Naive thymus-derived CD8-positive, alpha-beta T cell (primary cell): Measurements from ENCODE around the gene ST6GALNAC4. TPM values are rescaled to one million over a fixed set of nuclear protein-coding genes. Genes with fewer than 3 reads are reported as not detected.
A peak's percentile ranks its signal among the peaks of the same experiment; 100 is the strongest.

Experiments used
- ATAC-seq, 2 donors: fragments of 150-1000 bp; cut with Tn5 transposase in 1 of 2; sonication (Bioruptor Pico), chemical (Tn5 transposase) in 1 of 2; 1 replicate in 1 of 2; 2 replicates in 1 of 2; pipeline ENCODE4 v1.10.0; 2021; ENCODE audit warnings: mild to moderate bottlenecking in 2 of 2, moderate library complexity in 2 of 2
- POLR2A ChIA-PET: fragments of 350-600 bp; sonication (Branson Sonifier 250); formaldehyde crosslinking; loops from one replicate; lab custom pipeline; 2021; ENCODE audit warnings: antibody characterized with exemption; lab: Charles Lee
- DNase-seq, 10 donors: peaks; one replicate each; pipeline versions ENCODE4 v3.0.0 to v3.0.0-alpha.2; 2020 to 2022
- H3K27ac Mint-ChIP-seq, 10 donors: one replicate each; pipeline ENCODE4 v1.8.0; 2020 to 2022; ENCODE audit warnings: mild to moderate bottlenecking in 10 of 10, mixed read lengths in 10 of 10, moderate library complexity in 4 of 10, inconsistent platforms in 1 of 10
- H3K27me3 Mint-ChIP-seq, 5 donors: one replicate each; pipeline ENCODE4 v1.8.0; 2021 to 2022; ENCODE audit warnings: mixed read lengths in 5 of 5
- H3K36me3 Mint-ChIP-seq, 3 donors: one replicate each; pipeline ENCODE4 v1.8.0; 2020 to 2022; ENCODE audit warnings: mixed read lengths in 3 of 3, mild to moderate bottlenecking in 2 of 3, inconsistent platforms in 1 of 3
- H3K4me1 Mint-ChIP-seq, 4 donors: one replicate each; pipeline ENCODE4 v1.8.0; 2021 to 2022; ENCODE audit warnings: mixed read lengths in 4 of 4
- H3K4me3 Mint-ChIP-seq, 10 donors: one replicate each; pipeline ENCODE4 v1.8.0; 2020 to 2022; ENCODE audit warnings: mild to moderate bottlenecking in 10 of 10, mixed read lengths in 10 of 10, moderate library complexity in 6 of 10, inconsistent platforms in 1 of 10
- H3K9me3 Mint-ChIP-seq, 9 donors: one replicate each; pipeline ENCODE4 v1.8.0; 2020 to 2022; ENCODE audit warnings: mixed read lengths in 9 of 9, mild to moderate bottlenecking in 3 of 9, inconsistent platforms in 1 of 9, moderate library complexity in 1 of 9
- polyA plus RNA-seq, 3 donors: library from polyadenylated mRNA; unstranded; fragments of 300-500 nt; fragmentation: Illumina TruSeq; gene quantifications; one replicate each; pipeline ENCODE4 v1.2.3, GENCODE V29; 2021
- total RNA-seq, 8 experiments: library from RNA in 2 of 8; stranded (reverse) in 2 of 8; gene quantifications; one replicate each; pipeline ENCODE4 v1.2.3 and lab custom pipeline; 2021 to 2026

ST6GALNAC4 gene
- total and polyA plus RNA-seq, 5 experiments from 2014 or later = 19.8 to 47.5 (median 34.4) TPM

DNA sequence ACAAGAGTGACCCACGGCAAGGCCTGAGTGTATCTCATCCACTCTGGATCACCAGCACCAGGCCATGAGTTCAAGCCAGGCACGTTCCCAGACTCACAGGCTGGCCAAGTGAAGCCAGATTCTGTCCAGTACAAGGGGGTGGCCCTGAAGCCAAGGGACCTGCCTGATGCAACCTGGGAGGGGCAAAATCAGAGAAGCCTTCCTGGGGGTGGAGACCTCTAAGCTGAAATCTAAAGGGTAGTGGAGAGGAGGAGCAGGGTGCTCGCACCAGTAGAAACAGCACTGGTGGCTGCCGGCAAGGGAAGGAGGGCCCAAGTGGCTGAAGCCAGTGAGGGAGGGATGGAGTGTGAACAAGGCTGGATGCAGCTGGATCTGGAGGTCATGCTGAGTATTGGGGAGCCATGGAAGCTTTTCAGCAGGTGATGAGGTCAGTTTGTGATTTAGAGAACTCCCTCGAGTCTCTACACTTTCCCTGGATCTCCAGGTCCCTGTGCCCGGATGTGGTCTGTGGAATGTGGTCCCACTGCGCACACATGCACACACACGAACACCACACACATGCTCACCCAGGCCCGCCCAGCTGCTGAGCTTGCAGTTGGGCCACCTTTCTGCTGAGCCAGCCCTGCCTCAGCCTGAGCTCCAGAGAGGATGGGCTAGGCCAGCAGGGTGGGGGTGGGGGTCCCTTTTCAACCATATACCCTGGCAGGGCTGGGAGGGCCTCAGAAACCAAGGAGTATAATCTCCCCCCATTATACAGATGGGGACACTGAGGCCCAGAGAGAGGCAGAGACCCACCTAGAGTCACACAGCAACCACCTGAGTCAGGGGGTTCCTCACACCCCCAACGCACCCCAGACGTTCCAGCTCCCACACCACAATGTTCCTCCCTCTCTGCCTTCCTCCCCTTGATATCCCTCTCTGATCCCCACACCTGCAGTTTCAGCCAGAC is 12.1 kb upstream of the ST6GALNAC4 start:
- Mint-ChIP-seq H3K36me3 (no peaks in the 10 kb centered on the region), H3K27me3 (peaks cover 0 to 6% (median 4%) of the 10 kb centered on the region in 5 donors), H3K27ac (peak overlapping the region in 7 of 10 donors; percentile 11 to 90 (median 56)), H3K4me3 (peak overlapping the region; percentile 22 to 80 (median 64)), H3K4me1 (peaks cover 12 to 35% (median 32%) of the 10 kb centered on the region in 4 donors), H3K9me3 (peaks cover 0 to 2% (median 0%) of the 10 kb centered on the region in 9 donors)
- DNase-seq = no peak
- ATAC-seq = no peak
- POLR2A ChIA-PET = interaction anchor here (0.5 to 3.2 kb wide), 11 partner anchors 10 to 1099 kb away, joined by 3 to 17 read pairs (median 4); partner anchors contain the start of genes DPM2, EEIG1 and ST6GALNAC4

- Mint-ChIP-seq H3K27me3 (peaks cover 0 to 7% (median 4%) of the 10 kb centered on the region in 5 donors), H3K9me3 (peaks cover 0 to 2% (median 0%) of the 10 kb centered on the region in 9 donors), H3K4me3 (peak overlapping the region in 9 of 10 donors; percentile 22 to 83 (median 63)), H3K36me3 (no peaks in the 10 kb centered on the region), H3K27ac (peak overlapping the region in 4 of 10 donors; percentile 45 to 83 (median 57)), H3K4me1 (peaks cover 12 to 34% (median 28%) of the 10 kb centered on the region in 4 donors)
- ATAC-seq = peak; percentile 4 to 15
- no peak for DNase-seq
- POLR2A ChIA-PET = interaction anchor here (0.6 to 3.2 kb wide), 7 partner anchors 10 to 68 kb away, joined by 4 to 17 read pairs (median 8); partner anchors contain the start of genes DPM2 and ST6GALNAC4
Measured at GRCh38 chr9:127927988-127928675, 11.3 kb upstream of the ST6GALNAC4 start.

- Mint-ChIP-seq H3K36me3 (no peaks in the 10 kb centered on the region), H3K9me3 (peaks cover 0 to 2% (median 0%) of the 10 kb centered on the region in 9 donors), H3K27me3 (peaks cover 0 to 7% (median 4%) of the 10 kb centered on the region in 5 donors), H3K27ac (peak overlapping the region in 1 of 10 donors; percentile 73), H3K4me3 (peak overlapping the region; percentile 59 to 83 (median 68)), H3K4me1 (peaks cover 12 to 30% (median 25%) of the 10 kb centered on the region in 4 donors)
- DNase-seq = peak in 9 of 10 donors; percentile 48 to 89 (median 68)
- POLR2A ChIA-PET = interaction anchor here (0.6 to 3.2 kb wide), 8 partner anchors 10 to 142 kb away, joined by 4 to 17 read pairs (median 7); partner anchors contain the start of genes CDK9, DPM2 and ST6GALNAC4
- ATAC-seq = peak; percentile 47 to 58
Measured at GRCh38 chr9:127927201-127927987, 10.6 kb upstream of the ST6GALNAC4 start.

- Mint-ChIP-seq H3K27ac (no peak overlapping the region), H3K4me1 (peaks cover 15 to 32% (median 28%) of the 10 kb centered on the region in 4 donors), H3K9me3 (peaks cover 0 to 2% (median 0%) of the 10 kb centered on the region in 9 donors), H3K4me3 (peak overlapping the region; percentile 59 to 83 (median 68)), H3K27me3 (peaks cover 0 to 7% (median 4%) of the 10 kb centered on the region in 5 donors), H3K36me3 (no peaks in the 10 kb centered on the region)
- POLR2A ChIA-PET = interaction anchor here (1.3 to 1.5 kb wide), 2 partner anchors 9 to 141 kb away, joined by 5 to 6 read pairs; partner anchors contain the start of gene CDK9
- ATAC-seq (peak; percentile 7 to 10), DNase-seq (no peak)
Measured at GRCh38 chr9:127926906-127927200, 10.0 kb upstream of the ST6GALNAC4 start.

DNA sequence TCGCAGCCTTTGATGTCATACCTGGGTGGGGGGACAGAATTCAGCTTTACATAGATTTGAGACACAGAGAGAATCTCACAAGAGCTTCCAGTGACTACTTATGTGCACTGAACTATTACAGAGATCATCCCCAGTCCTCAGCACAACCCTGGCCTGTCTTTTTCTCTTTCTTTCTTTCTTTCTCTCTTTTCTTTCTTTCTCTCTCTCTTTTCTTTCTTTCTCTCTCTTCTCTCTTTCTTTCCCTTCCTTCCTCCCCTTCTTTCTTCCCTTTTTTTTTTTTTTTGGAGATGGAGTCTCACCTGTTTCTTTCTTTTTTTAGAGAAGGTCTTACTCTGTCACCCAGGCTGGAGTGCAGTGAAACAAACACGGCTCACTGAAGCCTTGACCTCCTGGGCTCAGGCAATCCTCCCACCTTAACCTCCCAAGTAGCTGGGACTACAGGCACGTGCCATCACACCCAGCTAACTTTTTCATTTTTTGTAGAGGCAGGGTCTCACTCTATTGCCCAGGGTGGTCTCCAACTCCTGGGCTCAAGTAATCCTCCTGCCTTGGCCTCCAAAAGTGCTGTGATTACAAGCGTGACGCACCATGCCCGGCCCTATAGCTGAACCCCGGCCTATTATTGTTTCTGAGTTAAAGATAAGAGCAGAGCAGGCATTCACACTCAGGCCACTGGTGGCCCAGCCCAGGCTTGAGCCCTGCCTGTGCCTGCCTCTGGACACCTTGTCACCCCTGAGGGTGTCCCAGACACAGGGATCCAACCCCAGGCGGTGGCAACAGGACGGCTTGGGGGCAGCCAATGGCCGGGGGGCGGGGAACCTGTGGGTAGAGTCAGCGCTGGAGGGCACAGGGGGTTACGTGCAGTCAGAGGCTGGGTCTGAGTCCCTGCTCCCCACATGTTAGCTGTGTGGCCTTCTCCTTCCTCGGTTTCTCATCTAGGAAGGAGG is 9.4 kb upstream of the ST6GALNAC4 start:
- H3K27ac Mint-ChIP-seq = peak overlapping the region in 2 of 10 donors; percentile 53 to 78
- ATAC-seq (no peak), DNase-seq (no peak)
- H3K9me3 Mint-ChIP-seq = no peaks in the 10 kb centered on the region
- peaks cover 11 to 33% (median 29%) of the 10 kb centered on the region in 4 donors for H3K4me1 Mint-ChIP-seq
- H3K4me3 Mint-ChIP-seq = peak overlapping the region; percentile 13 to 83 (median 61)
- H3K36me3 Mint-ChIP-seq = no peaks in the 10 kb centered on the region
- peaks cover 0 to 7% (median 4%) of the 10 kb centered on the region in 5 donors for H3K27me3 Mint-ChIP-seq
- POLR2A ChIA-PET = interaction anchor here (1.3 to 1.5 kb wide), 3 partner anchors 9 to 140 kb away, joined by 5 to 6 read pairs (median 5); partner anchors contain the start of gene CDK9

DNA sequence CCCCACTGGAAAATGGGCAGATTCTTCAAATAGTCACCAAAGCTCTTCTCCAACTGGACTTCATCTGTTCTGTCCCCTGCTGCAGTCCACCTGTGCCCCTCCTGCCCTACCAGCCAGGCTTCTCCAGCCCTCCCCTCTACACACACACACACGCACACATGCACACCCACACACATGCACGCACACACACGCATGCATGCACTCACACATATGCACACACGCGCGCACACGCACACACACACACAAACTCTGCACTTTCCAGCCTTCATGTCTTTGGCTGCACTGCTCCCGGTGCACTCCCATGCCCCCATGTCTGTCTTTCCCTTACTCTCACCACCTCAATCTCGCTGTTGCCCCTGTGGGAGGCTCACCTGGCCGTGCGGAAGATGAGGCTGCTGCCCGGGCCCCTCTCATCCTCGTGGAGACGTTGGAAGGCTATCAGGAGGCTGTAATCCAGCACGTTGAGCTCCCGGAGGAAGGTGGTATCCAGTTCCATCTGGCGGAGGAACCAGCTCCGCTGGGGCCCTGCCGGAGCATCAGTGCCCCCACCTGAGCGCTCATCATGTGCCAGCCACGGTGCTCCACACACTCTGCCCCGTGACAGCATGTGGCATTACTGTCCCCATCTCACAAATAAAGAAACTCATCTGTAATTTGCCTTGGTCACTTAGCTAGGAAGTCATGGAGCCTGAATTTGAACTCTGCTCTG is 8.0 kb upstream of the ST6GALNAC4 start:
- POLR2A ChIA-PET = interaction anchor here (1.0 to 12.6 kb wide), 4 partner anchors 13 to 27 kb away, joined by 5 to 328 read pairs (median 8); partner anchors contain the start of genes DPM2 and ST6GALNAC6
- Mint-ChIP-seq H3K36me3 (no peaks in the 10 kb centered on the region), H3K4me3 (peak overlapping the region in 1 of 10 donors; percentile 20), H3K27me3 (peaks cover 0 to 7% (median 4%) of the 10 kb centered on the region in 5 donors), H3K4me1 (peaks cover 7 to 27% (median 24%) of the 10 kb centered on the region in 4 donors), H3K9me3 (no peaks in the 10 kb centered on the region), H3K27ac (peak overlapping the region in 1 of 10 donors; percentile 46)
- ATAC-seq (no peak), DNase-seq (no peak)

GRCh38 chr9:127923771-127924170 is 6.9 kb upstream of the ST6GALNAC4 start:
- POLR2A ChIA-PET = interaction anchor here (0.5 to 12.6 kb wide), 6 partner anchors 8 to 180 kb away, joined by 3 to 328 read pairs (median 4); partner anchors contain the start of genes DPM2 and ST6GALNAC6
- peaks cover 10 to 33% (median 24%) of the 10 kb centered on the region in 4 donors for H3K4me1 Mint-ChIP-seq
- peak overlapping the region in 1 of 10 donors; percentile 11 for H3K27ac Mint-ChIP-seq
- DNase-seq = no peak
- no peaks in the 10 kb centered on the region for H3K36me3 Mint-ChIP-seq
- no peak for ATAC-seq
- peaks cover 0 to 7% (median 4%) of the 10 kb centered on the region in 5 donors for H3K27me3 Mint-ChIP-seq
- H3K9me3 Mint-ChIP-seq = no peaks in the 10 kb centered on the region
- peak overlapping the region in 1 of 10 donors; percentile 51 for H3K4me3 Mint-ChIP-seq

GRCh38 chr9:127923046-127923445 is 6.2 kb upstream of the ST6GALNAC4 start:
- Mint-ChIP-seq H3K27me3 (peaks cover 0 to 7% (median 4%) of the 10 kb centered on the region in 5 donors), H3K4me1 (peaks cover 15 to 36% (median 27%) of the 10 kb centered on the region in 4 donors), H3K4me3 (no peak overlapping the region), H3K9me3 (no peaks in the 10 kb centered on the region), H3K27ac (no peak overlapping the region), H3K36me3 (no peaks in the 10 kb centered on the region)
- DNase-seq (no peak), ATAC-seq (no peak)
- POLR2A ChIA-PET = interaction anchor here (0.5 to 12.6 kb wide), 6 partner anchors 14 to 180 kb away, joined by 3 to 328 read pairs (median 5); partner anchors contain the start of genes DPM2 and ST6GALNAC6

DNA sequence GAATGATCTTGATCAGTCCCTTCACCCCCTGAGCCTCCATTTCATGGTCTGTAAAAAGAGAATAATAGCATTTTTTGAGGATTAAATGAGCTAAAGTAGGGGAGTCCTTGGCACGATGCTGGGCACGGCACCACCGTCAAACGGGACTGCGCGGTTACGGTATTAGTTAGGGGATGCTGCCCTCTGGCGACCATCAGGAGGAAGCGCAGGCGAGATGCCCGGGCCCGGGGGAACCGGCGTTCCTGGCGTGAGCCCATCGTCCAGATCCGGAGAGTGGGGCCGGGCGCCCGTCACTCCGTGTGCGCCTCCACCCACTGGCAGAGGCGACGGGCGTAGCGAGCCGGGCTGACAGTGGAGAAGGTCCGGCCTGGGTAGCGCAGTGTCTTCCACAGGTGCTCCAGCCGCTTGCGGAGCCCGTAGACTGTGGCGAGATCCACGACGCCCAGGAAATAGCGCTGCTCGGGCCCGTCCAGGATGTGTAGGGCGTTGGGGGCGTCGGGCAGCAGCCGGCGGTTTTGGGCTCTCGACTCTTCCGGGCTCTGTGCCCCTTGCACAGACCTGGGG is 4.8 kb upstream of the ST6GALNAC4 start:
- POLR2A ChIA-PET = interaction anchor here (0.5 to 12.6 kb wide), 16 partner anchors 16 to 315 kb away, joined by 3 to 328 read pairs (median 4); partner anchors contain the start of genes CDK9, ST6GALNAC6 and TOR2A
- DNase-seq = peak; percentile 51 to 87 (median 76)
- Mint-ChIP-seq H3K27ac (peak overlapping the region in 5 of 10 donors; percentile 46 to 82 (median 68)), H3K4me1 (peaks cover 19 to 44% (median 37%) of the 10 kb centered on the region in 4 donors), H3K9me3 (no peaks in the 10 kb centered on the region), H3K4me3 (peak overlapping the region; percentile 6 to 81 (median 50)), H3K27me3 (peaks cover 0 to 7% (median 4%) of the 10 kb centered on the region in 5 donors), H3K36me3 (no peaks in the 10 kb centered on the region)
- ATAC-seq = peak; percentile 40 to 45
